Type B pancreatic cell (in vitro differentiated cells): ENCODE data around the gene TNNC1. TPM values are rescaled to one million over a fixed set of nuclear protein-coding genes. Genes with fewer than 3 reads are reported as not detected.

Experiments used
- DNase-seq: peaks from one replicate; pipeline ENCODE4 v3.0.0; 2021; ENCODE audit warnings: mixed read lengths; ENCODE audit not compliant: unreplicated experiment; ENCODE audit errors: extremely low spot score
- H3K27ac Mint-ChIP-seq: 2 replicates; pipeline ENCODE4 v1.8.0; 2021; ENCODE audit warnings: mild to moderate bottlenecking, mixed read lengths
- H3K27me3 Mint-ChIP-seq: 2 replicates; pipeline ENCODE4 v1.8.0; 2021; ENCODE audit warnings: mixed read lengths
- H3K36me3 Mint-ChIP-seq: 2 replicates; pipeline ENCODE4 v1.8.0; 2021; ENCODE audit warnings: mixed read lengths
- H3K4me1 Mint-ChIP-seq: one replicate; pipeline ENCODE4 v1.8.0; 2021; ENCODE audit warnings: mixed read lengths; ENCODE audit not compliant: unreplicated experiment
- H3K4me3 Mint-ChIP-seq: 2 replicates; pipeline ENCODE4 v1.8.0; 2021; ENCODE audit warnings: mild to moderate bottlenecking, mixed read lengths
- H3K9me3 Mint-ChIP-seq: 2 replicates; pipeline ENCODE4 v1.8.0; 2021; ENCODE audit warnings: mixed read lengths
- total RNA-seq: library from RNA; stranded (reverse); gene quantifications from 2 replicates; pipeline ENCODE4 v1.2.1, GENCODE V29; 2021; ENCODE audit warnings: low replicate concordance
- TF ChIP-seq, protein P1 (sequence below): fragments of 200-600 bp; sonication (generic); conservative IDR thresholded peaks from 2 replicates; pipeline ENCODE4 v1.5.0; 2021; ENCODE audit warnings: antibody characterized with exemption, mild to moderate bottlenecking

The TNNC1 gene
- total RNA-seq, 1 donor from 2014 or later = 6.6 TPM

- Mint-ChIP-seq H3K4me1 (peaks cover 15% of the 10 kb centered on the region), H3K27ac (no peak overlapping the region), H3K27me3 (no peaks in the 10 kb centered on the region), H3K36me3 (no peaks in the 10 kb centered on the region), H3K9me3 (no peaks in the 10 kb centered on the region), H3K4me3 (no peak overlapping the region)
- TF ChIP-seq, protein P1, sequence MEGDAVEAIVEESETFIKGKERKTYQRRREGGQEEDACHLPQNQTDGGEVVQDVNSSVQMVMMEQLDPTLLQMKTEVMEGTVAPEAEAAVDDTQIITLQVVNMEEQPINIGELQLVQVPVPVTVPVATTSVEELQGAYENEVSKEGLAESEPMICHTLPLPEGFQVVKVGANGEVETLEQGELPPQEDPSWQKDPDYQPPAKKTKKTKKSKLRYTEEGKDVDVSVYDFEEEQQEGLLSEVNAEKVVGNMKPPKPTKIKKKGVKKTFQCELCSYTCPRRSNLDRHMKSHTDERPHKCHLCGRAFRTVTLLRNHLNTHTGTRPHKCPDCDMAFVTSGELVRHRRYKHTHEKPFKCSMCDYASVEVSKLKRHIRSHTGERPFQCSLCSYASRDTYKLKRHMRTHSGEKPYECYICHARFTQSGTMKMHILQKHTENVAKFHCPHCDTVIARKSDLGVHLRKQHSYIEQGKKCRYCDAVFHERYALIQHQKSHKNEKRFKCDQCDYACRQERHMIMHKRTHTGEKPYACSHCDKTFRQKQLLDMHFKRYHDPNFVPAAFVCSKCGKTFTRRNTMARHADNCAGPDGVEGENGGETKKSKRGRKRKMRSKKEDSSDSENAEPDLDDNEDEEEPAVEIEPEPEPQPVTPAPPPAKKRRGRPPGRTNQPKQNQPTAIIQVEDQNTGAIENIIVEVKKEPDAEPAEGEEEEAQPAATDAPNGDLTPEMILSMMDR = no peak
- no peak for DNase-seq
Observed at GRCh38 chr3:52420388-52420787, 33.5 kb downstream of the TNNC1 start.

DNA sequence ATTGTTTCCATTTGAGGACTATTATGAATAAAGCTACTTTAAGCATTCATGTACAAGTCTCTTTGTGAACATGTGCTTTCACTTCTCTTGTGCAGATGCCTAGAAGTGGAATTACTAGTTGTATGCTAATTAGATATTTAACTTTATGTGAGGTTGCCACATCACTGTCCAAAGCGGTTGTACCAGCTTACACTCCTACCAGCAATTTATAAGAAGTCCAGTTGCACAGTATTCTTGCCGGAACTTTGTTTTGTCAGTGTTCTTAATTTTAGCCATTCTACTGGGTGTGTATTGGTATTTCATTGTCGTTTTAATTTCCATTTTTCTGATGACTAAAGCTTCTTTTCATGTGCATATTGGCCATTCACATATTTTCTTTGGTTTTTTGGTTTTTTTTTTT, 38.0 kb downstream of the TNNC1 start:
- no peak for DNase-seq
- TF ChIP-seq, protein P1 = no peak
- peaks cover 19% of the 10 kb centered on the region for H3K4me1 Mint-ChIP-seq
- H3K27me3 Mint-ChIP-seq = no peaks in the 10 kb centered on the region
- no peak overlapping the region for H3K27ac Mint-ChIP-seq
- no peaks in the 10 kb centered on the region for H3K9me3 Mint-ChIP-seq
- no peaks in the 10 kb centered on the region for H3K36me3 Mint-ChIP-seq
- no peak overlapping the region for H3K4me3 Mint-ChIP-seq

DNA sequence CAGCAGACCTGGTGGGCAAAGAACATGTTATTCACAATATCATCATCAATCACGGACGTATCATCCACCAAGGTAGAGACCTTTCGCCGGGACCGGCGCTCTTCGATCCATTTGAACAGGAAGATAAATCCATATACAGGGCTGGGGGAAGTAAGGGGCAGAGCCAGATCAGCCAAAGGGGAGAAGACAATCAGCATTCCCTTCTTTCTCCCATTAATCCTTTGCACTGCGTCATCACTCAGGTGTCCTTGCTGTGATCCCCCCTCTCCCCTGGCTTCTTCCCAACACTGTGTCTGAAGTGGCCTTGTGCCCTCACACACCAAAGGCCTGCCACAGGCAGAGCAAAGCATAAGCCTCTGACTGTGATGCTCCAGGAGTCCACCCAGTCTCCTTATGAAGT, 45.4 kb downstream of the TNNC1 start:
- no peaks in the 10 kb centered on the region for H3K27me3 Mint-ChIP-seq
- H3K9me3 Mint-ChIP-seq = no peaks in the 10 kb centered on the region
- no peak for DNase-seq
- peaks cover 16% of the 10 kb centered on the region for H3K4me1 Mint-ChIP-seq
- peak overlapping the region; percentile 96 for H3K4me3 Mint-ChIP-seq
- H3K36me3 Mint-ChIP-seq = peaks cover 15% of the 10 kb centered on the region
- peak overlapping the region; percentile 93 for H3K27ac Mint-ChIP-seq
- TF ChIP-seq, protein P1 = no peak

- no peaks in the 10 kb centered on the region for H3K27me3 Mint-ChIP-seq
- DNase-seq = no peak
- TF ChIP-seq, protein P1 = no peak
- H3K9me3 Mint-ChIP-seq = no peaks in the 10 kb centered on the region
- peaks cover 15% of the 10 kb centered on the region for H3K36me3 Mint-ChIP-seq
- H3K27ac Mint-ChIP-seq = peak overlapping the region; percentile 93
- peaks cover 16% of the 10 kb centered on the region for H3K4me1 Mint-ChIP-seq
- peak overlapping the region; percentile 96 for H3K4me3 Mint-ChIP-seq
Observed at GRCh38 chr3:52407779-52408178, 46.1 kb downstream of the TNNC1 start.

DNA sequence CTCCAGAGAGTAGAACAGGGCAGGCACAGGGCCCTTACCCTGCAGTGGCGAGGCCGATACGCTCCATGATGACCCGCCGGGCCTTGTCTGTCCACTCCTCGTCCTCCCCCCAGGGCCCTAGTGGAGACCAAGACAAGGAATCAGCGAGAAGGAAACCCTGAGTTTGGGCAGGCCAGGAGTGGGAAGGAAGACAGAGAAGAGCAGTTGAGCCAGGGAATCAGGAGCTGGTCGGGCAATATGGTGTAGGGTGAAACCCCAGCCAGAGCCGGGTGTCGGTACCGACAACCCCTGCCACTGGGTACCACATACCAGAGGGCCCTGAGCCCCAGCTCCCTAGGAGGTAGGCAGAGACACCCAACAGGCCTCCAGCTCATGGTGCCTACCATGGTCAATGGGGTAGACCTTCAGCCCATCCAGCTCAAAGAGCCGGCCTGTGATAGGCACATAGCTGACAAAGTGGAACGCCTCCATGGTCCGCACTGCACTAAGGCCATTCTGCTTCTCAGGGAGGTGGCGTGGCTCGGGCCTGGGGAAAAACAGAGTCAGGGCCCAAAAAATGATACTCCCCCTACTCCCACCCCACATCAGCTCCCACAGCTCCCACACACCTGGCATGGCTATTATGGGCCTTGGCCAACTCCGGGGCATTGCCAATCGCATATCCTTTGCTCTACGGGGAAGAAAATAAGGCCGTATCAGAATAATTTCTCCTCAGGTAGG, 46.9 kb downstream of the TNNC1 start:
- TF ChIP-seq, protein P1 = no peak
- H3K4me3 Mint-ChIP-seq = no peak overlapping the region
- peaks cover 16% of the 10 kb centered on the region for H3K4me1 Mint-ChIP-seq
- no peaks in the 10 kb centered on the region for H3K27me3 Mint-ChIP-seq
- no peak overlapping the region for H3K27ac Mint-ChIP-seq
- peaks cover 15% of the 10 kb centered on the region for H3K36me3 Mint-ChIP-seq
- no peaks in the 10 kb centered on the region for H3K9me3 Mint-ChIP-seq
- no peak for DNase-seq
